Measurements from ENCODE around the gene PROC.
"Not testable (repeated sequence)": the region's sequence is repeated elsewhere in the genome, so short reads cannot be mapped to it uniquely, and the experiment has no call there.

Gene PROC

DNA sequence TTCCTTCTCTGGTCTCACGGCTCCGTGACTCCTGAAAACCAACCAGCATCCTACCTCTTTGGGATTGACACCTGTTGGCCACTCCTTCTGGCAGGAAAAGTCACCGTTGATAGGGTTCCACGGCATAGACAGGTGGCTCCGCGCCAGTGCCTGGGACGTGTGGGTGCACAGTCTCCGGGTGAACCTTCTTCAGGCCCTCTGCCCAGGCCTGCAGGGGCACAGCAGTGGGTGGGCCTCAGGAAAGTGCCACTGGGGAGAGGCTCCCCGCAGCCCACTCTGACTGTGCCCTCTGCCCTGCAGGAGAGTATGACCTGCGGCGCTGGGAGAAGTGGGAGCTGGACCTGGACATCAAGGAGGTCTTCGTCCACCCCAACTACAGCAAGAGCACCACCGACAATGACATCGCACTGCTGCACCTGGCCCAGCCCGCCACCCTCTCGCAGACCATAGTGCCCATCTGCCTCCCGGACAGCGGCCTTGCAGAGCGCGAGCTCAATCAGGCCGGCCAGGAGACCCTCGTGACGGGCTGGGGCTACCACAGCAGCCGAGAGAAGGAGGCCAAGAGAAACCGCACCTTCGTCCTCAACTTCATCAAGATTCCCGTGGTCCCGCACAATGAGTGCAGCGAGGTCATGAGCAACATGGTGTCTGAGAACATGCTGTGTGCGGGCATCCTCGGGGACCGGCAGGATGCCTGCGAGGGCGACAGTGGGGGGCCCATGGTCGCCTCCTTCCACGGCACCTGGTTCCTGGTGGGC, 10.0 kb downstream of the PROC start:
- DNase-seq = no peak

DNA sequence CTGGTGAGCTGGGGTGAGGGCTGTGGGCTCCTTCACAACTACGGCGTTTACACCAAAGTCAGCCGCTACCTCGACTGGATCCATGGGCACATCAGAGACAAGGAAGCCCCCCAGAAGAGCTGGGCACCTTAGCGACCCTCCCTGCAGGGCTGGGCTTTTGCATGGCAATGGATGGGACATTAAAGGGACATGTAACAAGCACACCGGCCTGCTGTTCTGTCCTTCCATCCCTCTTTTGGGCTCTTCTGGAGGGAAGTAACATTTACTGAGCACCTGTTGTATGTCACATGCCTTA, 10.5 kb downstream of the PROC start:
- no peak for DNase-seq

DNA sequence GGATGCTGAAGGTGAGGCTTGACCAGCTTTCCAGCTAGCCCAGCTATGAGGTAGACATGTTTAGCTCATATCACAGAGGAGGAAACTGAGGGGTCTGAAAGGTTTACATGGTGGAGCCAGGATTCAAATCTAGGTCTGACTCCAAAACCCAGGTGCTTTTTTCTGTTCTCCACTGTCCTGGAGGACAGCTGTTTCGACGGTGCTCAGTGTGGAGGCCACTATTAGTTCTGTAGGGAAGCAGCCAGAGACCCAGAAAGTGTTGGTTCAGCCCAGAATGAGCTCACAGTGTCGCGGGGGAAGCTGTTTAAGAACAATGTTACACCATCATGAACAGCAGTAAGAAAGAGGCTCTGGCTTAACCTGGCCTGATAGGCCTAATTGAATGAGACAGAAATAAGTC, 11.1 kb downstream of the PROC start:
- no peak for DNase-seq

DNA sequence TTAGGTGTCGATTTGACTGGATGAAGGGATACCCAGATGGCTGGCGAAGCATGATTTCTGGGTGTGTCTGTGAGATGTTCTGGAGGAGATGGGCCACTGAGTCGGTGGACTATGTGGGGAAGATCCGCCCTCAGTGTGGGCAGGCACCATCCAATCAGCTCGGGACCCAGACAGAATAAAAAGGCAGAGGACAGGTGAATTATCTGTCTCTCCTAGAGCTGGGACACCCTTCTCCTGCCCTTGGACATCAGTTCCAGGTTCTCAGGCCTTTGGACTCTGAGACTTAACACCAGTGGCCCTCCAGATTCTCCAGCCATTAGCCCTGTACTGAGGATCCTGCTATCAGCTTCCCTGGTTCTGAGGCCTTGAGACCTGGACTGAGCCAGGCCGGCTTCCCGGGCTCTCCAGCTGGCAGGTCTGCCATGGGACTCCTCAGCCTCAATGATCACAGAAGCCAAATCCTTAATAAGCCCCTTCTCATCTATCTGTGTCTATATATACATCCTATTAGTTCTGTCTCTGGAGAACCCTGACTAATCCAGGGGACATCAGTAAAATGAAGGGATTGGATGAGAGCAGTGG, 11.7 kb downstream of the PROC start:
- DNase-seq = no peak

DNA sequence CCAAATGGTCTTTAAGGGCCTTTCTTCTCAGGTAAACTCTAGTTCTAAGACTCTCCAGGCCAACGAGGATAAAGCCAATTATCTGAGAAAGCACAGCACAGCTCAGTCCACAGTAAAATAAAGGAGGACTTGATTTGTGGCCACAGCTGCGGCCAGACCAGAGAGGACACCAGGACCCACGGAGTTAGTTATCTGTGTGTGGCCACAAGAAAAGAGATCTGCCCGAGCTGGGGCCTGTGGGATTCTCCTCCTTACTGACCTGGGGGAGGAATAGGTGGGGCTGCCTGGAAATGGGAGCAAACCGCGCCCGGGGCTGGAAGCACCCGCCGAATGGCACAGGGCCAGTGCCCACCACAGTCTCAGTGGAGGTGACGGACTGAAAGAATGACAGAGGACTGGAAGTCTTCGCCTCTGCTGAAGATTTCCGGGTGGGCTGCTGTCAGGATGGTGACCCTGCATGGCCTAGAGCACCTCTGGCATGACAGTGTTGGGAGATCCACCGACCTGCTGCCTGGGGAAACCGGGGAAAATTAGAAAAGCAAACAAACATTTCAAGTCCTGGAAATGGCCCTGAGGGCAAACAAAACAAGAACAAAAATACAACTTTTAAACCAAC, 13.3 kb downstream of the PROC start:
- no peak for DNase-seq

DNA sequence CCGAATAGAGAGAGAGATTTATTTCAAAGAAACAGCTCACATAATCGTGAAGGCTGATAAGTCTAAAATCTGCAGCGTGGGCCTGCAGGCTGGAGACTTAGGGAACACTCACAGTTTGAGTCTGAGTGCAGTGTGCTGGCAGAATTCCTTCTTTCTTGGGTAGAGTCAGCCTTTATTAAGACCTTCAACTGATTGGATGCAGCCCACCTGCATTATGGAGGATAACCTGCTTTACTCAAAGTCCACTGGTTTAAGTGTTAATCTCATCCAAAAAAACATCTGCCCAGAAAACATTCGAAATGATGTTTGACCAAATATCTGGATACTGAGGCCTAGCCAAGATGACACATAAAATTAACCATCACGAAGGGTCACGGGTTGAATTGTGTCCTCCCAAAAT, 16.3 kb downstream of the PROC start:
- DNase-seq = no peak

DNA sequence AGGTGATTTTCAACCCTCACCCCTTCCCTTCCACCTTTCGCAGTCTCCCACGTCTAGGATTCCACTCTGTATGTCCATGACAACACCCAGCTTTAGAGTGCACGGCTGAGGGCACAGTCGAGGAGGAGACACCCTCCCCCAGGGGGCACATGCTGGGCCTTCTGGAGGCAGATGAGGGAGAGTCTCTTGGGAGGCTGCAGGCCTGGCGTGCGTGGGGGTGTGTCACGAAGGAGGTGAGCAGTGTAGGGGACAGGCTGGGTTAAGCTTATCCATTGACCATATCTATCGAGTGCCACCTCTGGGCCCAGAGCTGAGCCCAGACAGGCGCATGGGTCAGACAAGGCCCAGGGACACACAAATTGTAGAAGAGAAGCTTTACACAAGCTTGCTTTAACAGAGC, 18.8 kb downstream of the PROC start:
- DNase-seq = no peak

DNA sequence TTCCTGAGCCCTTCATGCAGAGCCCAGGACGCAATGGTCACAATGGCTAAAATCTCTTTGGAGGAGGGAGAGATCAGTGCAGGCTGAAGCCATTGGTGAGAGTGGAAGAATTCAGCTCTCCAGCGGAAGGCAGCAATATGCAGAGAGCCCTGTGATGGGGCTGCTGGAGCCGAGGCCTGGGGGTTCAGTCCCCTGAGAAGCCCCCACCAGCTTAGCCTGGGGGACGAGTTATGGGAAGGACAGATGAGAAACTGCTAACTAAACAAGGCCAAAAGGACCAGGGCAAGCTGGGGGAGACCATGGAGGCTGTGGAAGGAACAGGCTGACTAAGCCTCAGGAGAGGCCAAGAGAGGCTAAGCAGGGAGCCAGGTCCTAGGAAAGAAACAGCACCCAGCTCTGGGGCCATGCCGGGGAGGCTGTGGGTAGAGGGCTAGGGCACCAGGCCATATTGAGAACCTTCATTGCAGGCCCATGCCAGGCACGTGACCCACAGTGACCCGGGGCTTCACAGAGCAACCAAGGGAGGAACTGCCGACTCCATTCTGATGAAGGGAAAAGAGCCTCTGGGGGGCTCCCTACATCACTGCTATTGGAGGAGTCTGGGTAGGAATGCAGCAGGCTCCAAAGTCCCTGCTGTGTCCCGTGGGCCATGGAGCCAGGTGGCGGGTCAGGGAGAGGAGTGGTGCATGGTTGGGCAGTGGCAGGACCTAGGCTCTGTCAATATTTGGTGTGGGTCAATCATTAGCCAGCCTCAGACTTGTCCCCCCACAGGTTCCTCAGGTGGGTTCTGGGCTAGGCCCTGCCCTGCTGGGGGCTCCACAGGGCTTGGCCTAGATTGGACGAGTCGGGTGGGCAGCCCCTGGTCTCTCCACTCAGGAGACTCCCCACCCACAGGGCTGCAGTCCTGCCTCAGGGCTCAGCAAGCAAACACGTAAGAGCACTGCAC, 19.8 kb downstream of the PROC start:
- DNase-seq = no peak

DNA sequence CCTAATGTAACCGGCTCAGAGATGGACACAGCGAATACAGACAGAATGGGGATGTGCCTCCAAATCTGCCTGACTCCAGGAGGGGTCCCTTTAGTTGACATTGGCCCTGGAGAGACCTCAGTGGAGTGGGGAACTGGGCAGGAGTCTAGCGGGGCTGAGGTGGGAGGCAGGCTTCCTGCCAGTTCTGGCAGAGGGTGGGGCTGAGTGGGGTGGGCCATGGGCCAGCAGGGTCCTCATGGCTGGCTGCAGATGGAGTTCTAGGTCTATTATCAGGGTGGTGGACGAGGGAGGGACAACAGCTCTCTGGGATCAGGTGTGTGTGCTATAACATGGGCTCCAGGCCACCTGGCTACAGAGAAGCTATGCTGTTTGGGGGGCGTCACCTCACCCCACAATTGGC, 21.1 kb downstream of the PROC start:
- DNase-seq = no peak

DNA sequence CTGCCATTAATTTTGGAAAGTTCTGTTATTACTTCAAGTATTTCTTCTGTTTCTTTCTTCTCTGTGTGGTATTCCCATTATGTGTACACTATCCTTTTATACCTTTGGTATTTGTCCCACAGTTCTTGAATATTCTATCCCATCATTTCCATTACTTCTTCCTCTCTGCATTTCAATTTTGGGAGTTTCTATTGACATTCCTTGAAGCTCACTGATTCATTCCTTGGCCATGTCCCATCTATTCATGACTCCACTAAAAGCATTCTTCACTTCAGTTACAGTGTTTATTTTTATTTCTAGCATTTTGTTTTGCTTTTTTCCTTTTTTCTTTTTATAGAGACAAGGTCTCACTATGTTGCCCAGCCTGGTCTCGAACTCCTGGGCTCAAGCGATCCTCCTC, 30.3 kb downstream of the PROC start:
- DNase-seq = no peak

DNA sequence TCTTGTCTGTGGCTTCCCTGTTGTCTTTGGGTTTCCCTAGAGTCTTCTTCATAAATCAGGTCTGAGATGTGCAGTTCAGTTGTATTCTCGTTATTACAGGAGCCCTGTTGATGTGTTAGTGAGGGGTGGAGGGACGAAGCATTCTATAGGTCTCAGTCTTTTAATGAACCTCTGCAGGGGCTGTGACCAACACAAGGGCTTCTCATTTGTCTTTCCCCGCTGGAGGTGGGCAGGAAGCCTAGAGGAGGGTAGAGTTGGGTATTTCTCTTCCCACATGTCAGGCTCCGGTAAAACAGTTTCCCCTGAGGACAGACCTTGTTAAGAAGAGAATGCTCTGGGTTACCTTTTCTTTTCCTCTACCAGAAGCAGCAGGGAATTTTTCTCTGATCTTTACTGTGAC, 31.2 kb downstream of the PROC start:
- no peak for DNase-seq

DNA sequence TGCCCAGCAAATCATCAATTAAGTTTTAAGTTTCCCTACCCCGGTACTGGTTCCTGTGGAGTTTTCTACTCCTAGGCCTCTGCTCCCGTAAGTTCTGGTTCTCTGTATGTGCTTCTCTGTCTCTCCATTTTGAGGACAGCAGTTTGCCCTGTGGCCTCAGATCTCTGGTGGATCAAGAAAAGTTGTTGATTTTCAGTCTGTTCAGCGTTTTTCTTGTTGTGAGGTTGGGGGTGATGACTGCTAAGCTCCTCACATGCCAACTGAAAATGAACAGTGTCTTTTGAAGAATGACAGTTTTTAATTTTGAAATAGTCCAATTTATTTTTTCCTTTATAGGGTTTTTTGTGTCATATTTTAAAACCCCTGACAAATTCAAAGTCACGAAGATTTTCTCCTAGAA, 31.7 kb downstream of the PROC start:
- DNase-seq = no peak

DNA sequence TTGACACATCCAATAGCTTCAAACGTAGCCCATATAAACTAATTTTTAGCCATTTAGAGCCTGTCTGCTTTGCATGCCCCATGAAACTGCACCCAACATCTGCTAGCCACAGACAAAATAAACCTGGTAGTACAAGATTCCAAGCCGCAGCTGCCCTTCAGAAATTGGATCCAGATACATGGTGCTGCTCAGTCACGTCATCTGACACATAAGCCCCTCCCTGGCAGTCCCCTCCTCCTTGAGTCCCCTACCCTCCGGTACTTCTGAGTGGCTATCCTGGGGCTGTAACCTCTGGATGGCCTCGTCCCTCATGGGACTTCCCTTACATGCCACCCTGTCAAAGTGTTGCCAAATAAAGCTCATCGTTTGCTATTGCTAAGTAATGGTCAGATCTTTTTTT, 33.8 kb downstream of the PROC start:
- DNase-seq = no peak

DNA sequence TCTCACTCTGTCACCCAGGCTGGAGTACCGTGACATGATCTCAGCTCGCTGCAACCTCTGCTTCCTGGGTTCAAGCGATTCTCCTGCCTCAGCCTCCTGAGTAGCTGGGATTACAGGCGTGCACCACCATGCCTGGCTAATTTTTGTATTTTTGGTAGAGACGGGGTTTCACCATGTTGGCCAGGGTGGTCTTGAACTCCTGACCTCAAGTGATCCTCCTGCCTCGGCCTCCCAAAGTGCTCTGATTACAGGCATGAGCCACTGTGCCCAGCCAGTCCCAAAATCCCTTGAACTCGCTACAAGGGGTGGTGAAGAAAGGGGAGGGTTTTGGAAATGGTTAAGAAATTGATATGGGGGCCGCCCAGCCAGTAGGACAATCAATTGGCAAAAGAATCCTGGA, 34.2 kb downstream of the PROC start:
- DNase-seq = not testable (repeated sequence)

DNA sequence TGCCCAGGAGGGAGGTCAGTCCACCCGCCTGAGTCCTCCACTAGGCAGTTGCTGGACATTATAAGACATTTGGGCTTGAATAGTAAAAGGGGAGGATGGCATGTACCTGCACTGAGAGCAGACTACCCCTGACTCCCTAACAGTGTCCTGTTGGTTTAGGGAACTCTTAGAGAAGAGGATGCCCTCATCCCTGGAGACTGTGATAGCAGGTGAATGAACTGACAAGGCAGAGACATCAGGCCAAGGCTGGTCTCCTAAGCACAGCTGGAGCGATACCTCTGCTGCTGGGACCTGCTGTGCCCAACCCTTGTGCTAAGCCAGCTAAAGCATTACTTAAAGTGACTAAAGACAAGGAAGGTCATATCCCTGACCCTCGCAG, 34.8 kb downstream of the PROC start:
- no peak for DNase-seq

DNA sequence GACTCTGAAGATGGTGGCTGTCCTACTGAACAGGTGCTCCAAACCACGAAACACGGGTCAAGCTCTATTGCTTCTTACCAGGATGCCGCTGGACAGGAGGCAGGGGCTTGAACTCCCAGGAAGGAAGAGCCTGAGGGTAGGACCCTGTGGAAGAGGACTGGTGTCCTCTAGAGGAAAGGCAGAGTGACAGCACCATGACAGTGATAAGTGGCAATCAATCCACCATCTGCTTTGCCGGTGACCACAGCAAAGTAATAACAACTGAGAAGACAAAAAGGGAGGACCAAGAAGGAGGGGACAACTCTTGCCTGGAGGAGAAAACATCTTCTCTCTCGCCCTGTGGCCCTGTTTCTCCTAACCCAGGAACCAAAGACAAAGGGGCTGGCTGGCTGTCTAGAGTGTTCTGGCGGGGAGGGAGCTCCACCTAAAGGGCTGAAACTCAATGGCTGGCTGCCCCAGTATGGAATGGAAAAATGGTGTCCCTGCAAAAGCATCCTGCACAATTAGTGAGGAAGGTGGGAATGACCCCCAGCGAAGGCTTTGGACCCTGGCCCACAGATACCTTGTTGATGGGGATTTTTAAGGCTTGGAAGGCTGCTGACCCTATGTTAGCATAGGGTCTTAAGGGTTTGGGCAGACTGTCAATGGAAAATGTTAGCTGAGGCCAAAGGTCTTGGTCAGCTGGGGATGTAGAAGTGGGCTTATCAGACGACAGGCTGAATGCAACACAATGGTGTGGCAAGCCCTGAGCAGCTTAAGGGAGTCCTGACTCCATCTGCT, 35.4 kb downstream of the PROC start:
- DNase-seq = no peak

DNA sequence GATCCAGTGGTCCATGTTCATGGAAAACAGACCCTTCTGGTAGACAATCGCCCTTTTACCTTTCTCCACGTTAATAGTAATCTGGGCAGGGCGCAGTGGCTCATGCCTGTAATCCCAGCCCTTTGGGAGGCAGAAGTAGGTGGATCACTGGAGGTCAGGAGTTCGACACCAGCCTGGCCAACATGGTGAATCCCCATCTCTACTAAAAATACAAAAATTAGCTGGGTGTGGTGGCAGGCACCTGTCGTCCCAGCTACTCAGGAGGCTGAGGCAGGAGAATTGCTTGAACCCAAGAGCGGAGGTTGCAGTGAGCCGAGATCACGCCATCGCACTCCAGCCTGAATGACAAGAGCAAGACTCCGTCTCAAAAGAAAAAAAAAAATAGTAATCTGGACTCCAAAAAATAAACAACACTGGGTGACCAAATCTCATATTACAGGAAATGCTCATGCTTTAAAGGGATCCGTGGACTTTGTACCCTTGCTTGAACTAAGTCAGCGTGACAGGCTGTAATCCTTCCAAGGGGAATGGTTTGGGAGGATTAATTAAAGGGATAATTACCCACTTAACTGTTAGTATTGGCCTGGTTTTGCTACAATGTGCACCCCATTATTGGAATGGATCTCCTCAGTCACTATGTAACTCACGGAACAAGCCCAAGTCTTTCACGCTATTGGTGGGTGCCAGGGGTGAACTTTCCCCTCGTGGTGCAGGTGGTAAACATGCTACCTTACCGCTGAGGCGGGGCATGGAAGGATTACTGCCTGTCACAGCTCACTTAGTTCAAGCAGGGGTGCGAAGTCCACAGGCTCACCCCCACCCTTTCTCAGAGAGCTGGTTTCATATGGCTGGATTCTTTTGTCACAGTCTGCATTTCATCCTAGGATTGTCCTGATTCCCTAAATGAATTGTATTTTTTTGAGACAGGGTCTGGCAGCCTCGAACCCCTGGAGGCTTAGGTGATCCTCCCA, 36.7 kb downstream of the PROC start:
- no peak for DNase-seq

DNA sequence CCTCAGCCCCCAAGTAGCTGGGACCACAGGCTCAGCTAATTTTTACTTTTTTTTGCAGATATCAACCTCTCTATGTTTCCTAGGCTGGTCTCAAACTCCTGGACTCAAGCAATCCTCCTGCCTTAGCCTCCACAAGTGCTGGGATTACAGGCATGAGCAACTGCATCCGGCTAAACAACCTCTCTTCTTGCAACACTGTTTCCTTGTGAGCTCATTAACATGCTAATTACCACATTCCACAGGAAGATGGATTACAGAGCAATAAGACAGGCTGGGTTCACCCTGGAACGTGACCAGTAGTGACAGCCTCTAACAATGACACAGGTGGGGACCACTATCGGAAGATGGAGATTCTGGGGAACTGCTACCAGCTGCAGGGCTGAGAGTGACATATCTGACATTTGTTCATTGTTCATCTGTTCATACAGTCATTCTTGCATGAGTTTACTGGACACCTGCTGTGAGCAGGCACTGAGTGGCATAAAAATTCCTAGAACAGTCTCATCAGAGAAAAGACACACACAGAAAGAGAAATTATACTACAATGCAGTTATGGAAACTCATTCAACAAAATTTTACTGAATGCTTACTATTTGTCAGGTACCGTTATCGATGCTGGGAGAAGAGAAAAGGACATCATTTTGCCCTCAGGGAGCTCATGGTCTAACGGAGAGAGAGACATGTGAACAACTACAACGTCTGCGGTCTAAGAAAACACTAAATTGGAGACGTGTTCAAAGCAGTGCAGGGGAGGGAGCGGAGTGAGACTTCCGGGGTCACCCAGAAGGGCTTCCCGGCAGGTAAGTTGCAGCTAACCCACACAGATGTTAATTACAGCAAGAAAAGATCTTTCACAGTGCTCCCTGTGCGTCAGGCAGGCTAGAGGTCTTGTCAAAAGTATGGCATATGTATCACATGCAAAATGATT, 37.6 kb downstream of the PROC start:
- no peak for DNase-seq

DNA sequence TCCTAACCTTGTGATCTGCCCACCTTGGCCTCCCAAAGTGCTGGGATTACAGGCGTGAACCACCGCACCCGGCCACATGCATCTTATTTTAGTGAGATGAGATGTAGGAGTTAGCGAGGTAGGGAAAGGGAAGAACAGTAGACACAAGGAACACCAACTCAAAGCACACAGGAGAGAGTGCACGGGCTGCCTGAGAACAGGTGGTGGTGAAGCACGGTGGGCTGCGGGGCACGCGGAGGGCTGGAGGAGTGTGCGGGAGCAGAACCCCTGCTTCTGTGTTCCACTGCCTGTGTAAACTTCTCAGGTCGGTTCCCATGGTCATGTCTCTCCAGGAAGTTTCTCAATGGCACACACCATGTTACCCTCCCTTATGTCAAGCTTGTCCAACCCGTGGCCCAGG, 38.7 kb downstream of the PROC start:
- no peak for DNase-seq

DNA sequence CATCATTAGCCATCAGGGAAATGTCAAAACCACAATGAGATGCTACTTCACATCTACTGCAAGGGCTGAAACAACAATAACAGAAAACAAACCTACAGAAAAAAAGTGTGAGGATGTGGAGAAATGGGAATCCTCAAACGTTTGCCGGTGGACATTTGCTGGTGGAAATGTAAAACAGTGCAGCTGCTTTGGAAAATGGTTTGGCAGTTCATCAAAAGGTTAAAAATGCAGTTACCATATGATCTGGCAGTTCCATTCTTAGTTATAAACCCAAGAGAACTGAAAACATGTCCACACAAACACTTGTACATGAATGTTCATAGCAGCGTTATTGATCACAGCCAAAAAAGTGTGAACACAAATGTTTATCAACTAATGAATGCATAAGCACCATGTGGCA, 44.2 kb downstream of the PROC start:
- no peak for DNase-seq

Data from NCI-H1694 (cell line).